HEK293 (cell line): ENCODE results near the gene SH3BP2.
A peak's percentile ranks its signal among the peaks of the same experiment; 100 is the strongest.

Experiments
- CTCF ChIA-PET: fragments of 350-600 bp; formaldehyde crosslinking; extraction: SDS; loops from one replicate; lab custom pipeline; 2021; ENCODE audit warnings: antibody characterized with exemption; lab: Yijun Ruan, JAX
- POLR2A ChIA-PET: fragments of 300-600 bp; formaldehyde crosslinking; extraction: SDS; loops from one replicate; lab custom pipeline; 2020; ENCODE audit warnings: antibody characterized with exemption, inconsistent platforms; lab: Yijun Ruan, JAX
- H3K27ac ChIP-seq: fragments of 200-500 bp; sonication (Bioruptor generic); 2 replicates; pipeline ENCODE4 v1.5.1; 2014; ENCODE audit warnings: low read depth, low read length, control low read depth, inconsistent platforms; ENCODE audit errors: extremely low read depth
- H3K36me3 ChIP-seq, 2 experiments: fragments of 200-500 bp in 1 of 2; sonication (Bioruptor generic) in 1 of 2; 1 replicate in 1 of 2; 2 replicates in 1 of 2; pipeline ENCODE4 v1.5.1; 2014 to 2017; ENCODE audit warnings: inconsistent platforms in 2 of 2, low read length in 2 of 2; ENCODE audit not compliant: control insufficient read depth in 2 of 2, insufficient read depth in 1 of 2
- H3K4me1 ChIP-seq: fragments of 200-500 bp; sonication (Bioruptor generic); 2 replicates; pipeline ENCODE4 v1.5.1; 2014; ENCODE audit warnings: mild to moderate bottlenecking, low read length, inconsistent platforms; ENCODE audit not compliant: control insufficient read depth, insufficient read depth
- H3K4me3 ChIP-seq: 2 replicates; pipeline ENCODE4 v1.5.1; 2011; ENCODE audit warnings: low read depth, mild to moderate bottlenecking, control low read depth, low read length, moderate library complexity
- H3K9me3 ChIP-seq: fragments of 200-500 bp; sonication (Bioruptor generic); 2 replicates; pipeline ENCODE4 v1.5.1; 2014; ENCODE audit warnings: low read depth, low read length, inconsistent platforms; ENCODE audit not compliant: control insufficient read depth, insufficient read depth
- GLIS2 ChIP-seq: fragments of 450-650 bp; formaldehyde crosslinking; IDR thresholded peaks from 2 replicates; pipeline ENCODE4 v1.5.1; 2016; ENCODE audit warnings: missing biosample characterization, missing genetic modification characterization
- HOXC10 ChIP-seq: sonication (generic); formaldehyde crosslinking; IDR thresholded peaks from 2 replicates; pipeline ENCODE4 v1.8.1; 2023; ENCODE audit warnings: mild to moderate bottlenecking, missing genetic modification reagents
- KLF16 ChIP-seq: fragments of 450-650 bp; formaldehyde crosslinking; IDR thresholded peaks from 2 replicates; pipeline ENCODE4 v1.5.1; 2017; ENCODE audit warnings: missing biosample characterization, missing genetic modification characterization
- KLF8 ChIP-seq: fragments of 450-650 bp; formaldehyde crosslinking; IDR thresholded peaks from 2 replicates; pipeline ENCODE4 v1.5.1; 2016; ENCODE audit warnings: missing biosample characterization, missing genetic modification characterization
- MEIS1 ChIP-seq: sonication (generic); formaldehyde crosslinking; IDR thresholded peaks from 2 replicates; pipeline ENCODE4 v1.8.1; 2022; ENCODE audit warnings: missing genetic modification reagents, mild to moderate bottlenecking, borderline replicate concordance
- MYNN ChIP-seq: fragments of 450-650 bp; formaldehyde crosslinking; IDR thresholded peaks from 2 replicates; pipeline ENCODE4 v1.5.1; 2016; ENCODE audit warnings: missing biosample characterization, missing genetic modification characterization, borderline replicate concordance
- OSR2 ChIP-seq: fragments of 450-650 bp; formaldehyde crosslinking; IDR thresholded peaks from 2 replicates; pipeline ENCODE4 v1.5.1; 2016; ENCODE audit warnings: missing biosample characterization, missing genetic modification characterization
- SCRT2 ChIP-seq: fragments of 450-650 bp; formaldehyde crosslinking; IDR thresholded peaks from 2 replicates; pipeline ENCODE4 v1.5.1; 2016; ENCODE audit warnings: missing biosample characterization, missing genetic modification characterization
- SP3 ChIP-seq: fragments of 450-650 bp; formaldehyde crosslinking; IDR thresholded peaks from 2 replicates; pipeline ENCODE4 v1.5.1; 2016; ENCODE audit warnings: missing biosample characterization, missing genetic modification characterization
- WT1 ChIP-seq: fragments of 450-650 bp; formaldehyde crosslinking; IDR thresholded peaks from 2 replicates; pipeline ENCODE4 v1.5.1; 2016; ENCODE audit warnings: missing biosample characterization, missing genetic modification characterization
- ZBTB26 ChIP-seq: fragments of 450-650 bp; formaldehyde crosslinking; optimal IDR thresholded peaks from 2 replicates; pipeline ENCODE3; 2016; ENCODE audit warnings: missing biosample characterization, mild to moderate bottlenecking, missing genetic modification characterization
- ZEB2 ChIP-seq: fragments of 450-650 bp; formaldehyde crosslinking; IDR thresholded peaks from 2 replicates; pipeline ENCODE4 v1.5.1; 2016; ENCODE audit warnings: missing biosample characterization, missing genetic modification characterization
- ZFP69B ChIP-seq: fragments of 450-650 bp; formaldehyde crosslinking; IDR thresholded peaks from 2 replicates; pipeline ENCODE4 v1.5.1; 2016; ENCODE audit warnings: missing biosample characterization, missing genetic modification characterization
- ZIC2 ChIP-seq: fragments of 450-650 bp; formaldehyde crosslinking; IDR thresholded peaks from 2 replicates; pipeline ENCODE4 v1.5.1; 2016; ENCODE audit warnings: missing biosample characterization, missing genetic modification characterization
- ZNF341 ChIP-seq: fragments of 450-650 bp; formaldehyde crosslinking; IDR thresholded peaks from 2 replicates; pipeline ENCODE4; 2016; ENCODE audit warnings: low read depth, missing biosample characterization, missing genetic modification characterization
- ZNF37A ChIP-seq: fragments of 450-650 bp; IDR thresholded peaks from 2 replicates; pipeline ENCODE4 v1.5.1; 2018; ENCODE audit warnings: missing biosample characterization, missing genetic modification characterization
- ZNF394 ChIP-seq: fragments of 450-650 bp; formaldehyde crosslinking; IDR thresholded peaks from 2 replicates; pipeline ENCODE4 v1.5.1; 2016; ENCODE audit warnings: missing biosample characterization, missing genetic modification characterization, mild to moderate bottlenecking, moderate library complexity, borderline replicate concordance
- ZNF426 ChIP-seq: fragments of 450-650 bp; formaldehyde crosslinking; IDR thresholded peaks from 2 replicates; pipeline ENCODE4 v1.5.1; 2017; ENCODE audit warnings: missing biosample characterization, missing genetic modification characterization, mild to moderate bottlenecking, inconsistent platforms, moderate library complexity
- ZNF48 ChIP-seq: fragments of 450-650 bp; formaldehyde crosslinking; IDR thresholded peaks from 2 replicates; pipeline ENCODE4 v1.5.1; 2016; ENCODE audit warnings: missing biosample characterization, missing genetic modification characterization
- ZNF521 ChIP-seq: fragments of 450-650 bp; formaldehyde crosslinking; IDR thresholded peaks from 2 replicates; pipeline ENCODE4 v1.5.1; 2017; ENCODE audit warnings: missing biosample characterization, mild to moderate bottlenecking, missing genetic modification characterization
- ZNF530 ChIP-seq: fragments of 450-650 bp; formaldehyde crosslinking; IDR thresholded peaks from 2 replicates; pipeline ENCODE4 v1.5.1; 2016; ENCODE audit warnings: low read depth, missing biosample characterization, missing genetic modification characterization
- ZNF544 ChIP-seq: fragments of 450-650 bp; formaldehyde crosslinking; IDR thresholded peaks from 2 replicates; pipeline ENCODE4 v1.5.0; 2017; ENCODE audit warnings: missing biosample characterization, missing genetic modification characterization
- ZNF558 ChIP-seq: fragments of 450-650 bp; formaldehyde crosslinking; IDR thresholded peaks from 2 replicates; pipeline ENCODE4 v1.5.1; 2016; ENCODE audit warnings: missing biosample characterization, missing genetic modification characterization
- ZNF623 ChIP-seq: fragments of 450-650 bp; formaldehyde crosslinking; IDR thresholded peaks from 2 replicates; pipeline ENCODE4 v1.5.1; 2016; ENCODE audit warnings: missing biosample characterization, missing genetic modification characterization
- ZNF837 ChIP-seq: fragments of 450-650 bp; formaldehyde crosslinking; IDR thresholded peaks from 2 replicates; pipeline ENCODE4 v1.5.1; 2016; ENCODE audit warnings: missing biosample characterization, missing genetic modification characterization
- ZXDB ChIP-seq: fragments of 450-650 bp; formaldehyde crosslinking; IDR thresholded peaks from 2 replicates; pipeline ENCODE4 v1.5.1; 2016; ENCODE audit warnings: missing biosample characterization, missing genetic modification characterization
- TF ChIP-seq, protein P1 (sequence below): fragments of 450-650 bp; formaldehyde crosslinking; IDR thresholded peaks from 2 replicates; pipeline ENCODE4 v1.5.1; 2016; ENCODE audit warnings: missing biosample characterization, missing genetic modification characterization
- TF ChIP-seq, protein P2 (sequence below): fragments of 450-650 bp; formaldehyde crosslinking; IDR thresholded peaks from 2 replicates; pipeline ENCODE4 v1.5.1; 2017; ENCODE audit warnings: missing biosample characterization, missing genetic modification characterization
- TF ChIP-seq, protein P3 (sequence below): fragments of 450-650 bp; formaldehyde crosslinking; IDR thresholded peaks from 2 replicates; pipeline ENCODE4 v1.5.1; 2016; ENCODE audit warnings: missing biosample characterization, missing genetic modification characterization

SH3BP2 gene

GRCh38 chr4:2810388-2810787 lies 17.5 kb downstream of the SH3BP2 start:
- Histone ChIP-seq H3K4me1 (no peaks in the 10 kb centered on the region), H3K4me3 (no peak overlapping the region), H3K27ac (no peak overlapping the region), H3K36me3 (no peaks in the 10 kb centered on the region), H3K9me3 (no peaks in the 10 kb centered on the region)
- TF ChIP-seq ZNF48 (tag by site-specific recombination), result no peak
- TF ChIP-seq ZNF521, result no peak
- TF ChIP-seq MYNN (tag by site-specific recombination), result no peak
- TF ChIP-seq, protein P1, sequence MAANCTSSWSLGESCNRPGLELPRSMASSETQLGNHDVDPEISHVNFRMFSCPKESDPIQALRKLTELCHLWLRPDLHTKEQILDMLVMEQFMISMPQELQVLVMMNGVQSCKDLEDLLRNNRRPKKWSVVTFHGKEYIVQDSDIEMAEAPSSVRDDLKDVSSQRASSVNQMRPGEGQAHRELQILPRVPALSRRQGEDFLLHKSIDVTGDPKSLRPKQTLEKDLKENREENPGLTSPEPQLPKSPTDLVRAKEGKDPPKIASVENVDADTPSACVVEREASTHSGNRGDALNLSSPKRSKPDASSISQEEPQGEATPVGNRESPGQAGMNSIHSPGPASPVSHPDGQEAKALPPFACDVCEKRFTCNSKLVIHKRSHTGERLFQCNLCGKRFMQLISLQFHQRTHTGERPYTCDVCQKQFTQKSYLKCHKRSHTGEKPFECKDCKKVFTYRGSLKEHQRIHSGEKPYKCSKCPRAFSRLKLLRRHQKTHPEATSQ (tag by site-specific recombination), result no peak
- TF ChIP-seq ZNF623, result no peak
- TF ChIP-seq ZNF558 (tag by site-specific recombination), result no peak
- CTCF ChIA-PET, result no interaction called here
- POLR2A ChIA-PET, result no interaction called here

DNA sequence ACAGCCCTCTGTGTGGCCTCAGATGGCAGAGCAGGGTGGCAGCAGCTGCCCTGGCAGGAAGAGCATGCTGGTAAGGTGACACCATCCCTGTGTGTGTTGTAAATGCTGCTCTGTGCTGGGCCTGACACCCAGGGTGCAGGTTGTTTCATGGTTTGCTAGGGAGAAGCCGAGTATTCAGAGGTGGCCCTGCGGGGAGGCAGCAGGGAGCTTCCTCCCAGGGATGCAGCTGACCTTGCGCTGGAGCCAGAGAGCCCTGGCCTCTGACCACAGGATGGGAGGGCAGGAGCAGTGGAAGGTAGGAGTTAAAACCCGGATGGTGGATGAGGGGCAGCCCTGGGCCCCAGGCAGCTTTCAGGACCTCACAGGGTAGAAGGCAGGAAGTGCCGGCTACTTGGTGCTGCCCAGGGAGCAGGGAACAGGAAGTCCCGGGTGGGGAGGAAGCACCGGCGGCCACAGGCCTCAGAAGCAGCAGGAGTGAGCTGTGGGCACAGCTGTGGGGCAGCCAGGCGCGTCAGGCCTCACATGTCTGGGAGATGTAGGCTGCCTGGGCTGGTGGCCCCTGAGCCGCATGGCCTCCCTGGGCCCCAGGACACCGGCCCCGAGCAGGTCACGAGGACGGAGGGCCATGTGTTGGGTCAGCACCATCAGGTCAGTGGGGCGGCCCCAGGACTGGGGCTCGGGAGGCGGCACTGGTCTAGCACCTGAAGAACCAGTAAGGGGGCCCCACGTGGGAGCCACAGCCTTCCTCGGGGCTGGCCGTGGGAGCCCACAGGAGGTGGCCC lies 19.1 kb downstream of the SH3BP2 start:
- POLR2A ChIA-PET, result interaction anchor here (0.5 to 1.3 kb wide), 5 partner anchors 9 to 174 kb away, joined by 3 to 6 read pairs (median 4); partner anchors contain the start of genes GRK4 and NOP14
- Histone ChIP-seq H3K9me3 (no peaks in the 10 kb centered on the region), H3K4me3 (peak overlapping the region; percentile 47), H3K4me1 (no peaks in the 10 kb centered on the region), H3K27ac (peak overlapping the region; percentile 88), H3K36me3 (no peaks in the 10 kb centered on the region)
- CTCF ChIA-PET, result no interaction called here
- TF ChIP-seq SP3 (peak; percentile 32; the same call in 1 of the 2 replicates), GLIS2 (tag by site-specific recombination) (peak; percentile 89), ZXDB (peak; percentile 67; the same call in 1 of the 2 replicates), ZIC2 (peak; percentile 96), ZNF426 (tag by site-specific recombination) (no peak), KLF8 (0 out of 2 replicates have a peak, but pooled peaks have one; percentile 20), SCRT2 (0 out of 2 replicates have a peak, but pooled peaks have one; percentile 13), KLF16 (0 out of 2 replicates have a peak, but pooled peaks have one; percentile 52), OSR2 (peak; percentile 82), ZEB2 (tag by site-specific recombination) (peak; percentile 22; the same call in 1 of the 2 replicates), ZBTB26 (tag by site-specific recombination) (peak; percentile 15), ZNF341 (tag by site-specific recombination) (peak; percentile 52; the same call in 1 of the 2 replicates), HOXC10 (no peak), ZNF837 (tag by site-specific recombination) (no peak), ZNF37A (tag by site-specific recombination) (no peak), WT1 (tag by site-specific recombination) (peak; percentile 27; the same call in 1 of the 2 replicates), ZFP69B (tag by site-specific recombination) (peak; percentile 65), ZNF530 (tag by site-specific recombination) (no peak), MEIS1 (CRISPR knock-in tag) (no peak), ZNF544 (tag by site-specific recombination) (no peak), ZNF394 (tag by site-specific recombination) (peak; percentile 26; the same call in 1 of the 2 replicates)
- TF ChIP-seq, protein P2, sequence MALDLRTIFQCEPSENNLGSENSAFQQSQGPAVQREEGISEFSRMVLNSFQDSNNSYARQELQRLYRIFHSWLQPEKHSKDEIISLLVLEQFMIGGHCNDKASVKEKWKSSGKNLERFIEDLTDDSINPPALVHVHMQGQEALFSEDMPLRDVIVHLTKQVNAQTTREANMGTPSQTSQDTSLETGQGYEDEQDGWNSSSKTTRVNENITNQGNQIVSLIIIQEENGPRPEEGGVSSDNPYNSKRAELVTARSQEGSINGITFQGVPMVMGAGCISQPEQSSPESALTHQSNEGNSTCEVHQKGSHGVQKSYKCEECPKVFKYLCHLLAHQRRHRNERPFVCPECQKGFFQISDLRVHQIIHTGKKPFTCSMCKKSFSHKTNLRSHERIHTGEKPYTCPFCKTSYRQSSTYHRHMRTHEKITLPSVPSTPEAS, result 0 out of 2 replicates have a peak, but pooled peaks have one; percentile 10
- TF ChIP-seq, protein P3, sequence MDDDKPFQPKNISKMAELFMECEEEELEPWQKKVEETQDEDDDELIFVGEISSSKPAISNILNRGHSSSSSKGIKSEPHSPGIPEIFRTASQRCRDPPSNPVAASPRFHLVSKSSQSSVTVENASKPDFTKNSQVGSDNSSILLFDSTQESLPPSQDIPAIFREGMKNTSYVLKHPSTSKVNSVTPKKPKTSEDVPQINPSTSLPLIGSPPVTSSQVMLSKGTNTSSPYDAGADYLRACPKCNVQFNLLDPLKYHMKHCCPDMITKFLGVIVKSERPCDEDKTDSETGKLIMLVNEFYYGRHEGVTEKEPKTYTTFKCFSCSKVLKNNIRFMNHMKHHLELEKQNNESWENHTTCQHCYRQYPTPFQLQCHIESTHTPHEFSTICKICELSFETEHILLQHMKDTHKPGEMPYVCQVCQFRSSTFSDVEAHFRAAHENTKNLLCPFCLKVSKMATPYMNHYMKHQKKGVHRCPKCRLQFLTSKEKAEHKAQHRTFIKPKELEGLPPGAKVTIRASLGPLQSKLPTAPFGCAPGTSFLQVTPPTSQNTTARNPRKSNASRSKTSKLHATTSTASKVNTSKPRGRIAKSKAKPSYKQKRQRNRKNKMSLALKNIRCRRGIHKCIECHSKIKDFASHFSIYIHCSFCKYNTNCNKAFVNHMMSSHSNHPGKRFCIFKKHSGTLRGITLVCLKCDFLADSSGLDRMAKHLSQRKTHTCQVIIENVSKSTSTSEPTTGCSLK (tag by site-specific recombination), result no peak
